Measurements from ENCODE around the gene FADS3. TPM values are rescaled to one million over a fixed set of nuclear protein-coding genes. Genes with fewer than 3 reads are reported as not detected.

FADS3 gene
- total and polyA plus RNA-seq, 2 donors (not counting 3 experiments of a cell fraction or from before 2014, with no cell fraction given): 216 to 346 TPM

DNA sequence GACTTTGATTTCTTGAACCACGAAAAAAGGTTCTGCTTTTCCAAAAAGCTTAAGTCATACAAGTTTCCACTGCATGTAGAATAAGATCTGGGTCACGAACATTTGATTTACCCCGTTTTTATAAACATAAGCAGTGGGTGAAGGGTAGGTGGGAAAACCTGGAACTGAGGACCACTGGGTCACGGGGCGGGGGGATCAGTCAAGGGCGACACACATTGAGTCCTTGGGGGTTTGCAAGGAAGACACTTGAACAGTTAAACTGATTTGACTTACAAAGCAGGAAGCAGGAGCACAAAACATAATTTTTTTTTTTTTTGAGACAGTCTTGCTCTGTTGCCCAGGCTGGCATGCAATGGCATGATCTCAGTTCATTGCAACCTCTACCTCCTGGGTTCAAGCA is 10.9 kb downstream of the FADS3 start:
- FAIRE-seq: no peak
- no peak overlapping the region for H3K4me3 ChIP-seq (replicated peaks in 1 of 3; ENCODE audit: insufficient read depth in 1 of 3, low read depth in 1 of 3, low read length in 3 of 3)

GRCh38 chr11:61880031-61880430 is 11.3 kb downstream of the FADS3 start:
- Histone ChIP-seq H3K9ac (replicated peaks; ENCODE audit: extremely low read depth, insufficient read depth, low read length) (no peak overlapping the region), H3K4me2 (ENCODE audit: insufficient read depth, low read length) (no peak overlapping the region), H3K27ac (ENCODE audit: insufficient read depth, low read depth, low read length) (no peak overlapping the region), H3K9me1 (replicated peaks; ENCODE audit: control insufficient read depth, extremely low read depth, insufficient read depth, low read length) (no peaks in the 10 kb centered on the region), H3K4me3 (replicated peaks in 1 of 3; ENCODE audit: insufficient read depth in 1 of 3, low read depth in 1 of 3, low read length in 3 of 3) (no peak overlapping the region), H2AFZ (ENCODE audit: low read depth, low read length) (no peak overlapping the region), H3K9me3 (replicated peaks; ENCODE audit: control insufficient read depth, insufficient read depth, low read length) (no peaks in the 10 kb centered on the region), H3K79me2 (ENCODE audit: control insufficient read depth, insufficient read depth, low read length) (peaks cover 38% of the 10 kb centered on the region), H3K36me3 (ENCODE audit: control insufficient read depth in 2 of 2, extremely low read depth in 1 of 2, insufficient read depth in 2 of 2, low read length in 2 of 2) (peaks cover 11 to 38% of the 10 kb centered on the region in 2 experiments), H4K20me1 (replicated peaks; ENCODE audit: control insufficient read depth, extremely low read depth, insufficient read depth, low read length) (no peaks in the 10 kb centered on the region), H3K4me1 (ENCODE audit: control insufficient read depth, extremely low read depth, insufficient read depth, low read length) (peaks cover 11% of the 10 kb centered on the region), H3K27me3 (ENCODE audit: control insufficient read depth in 2 of 2, insufficient read depth in 2 of 2, low read length in 2 of 2) (no peaks in the 10 kb centered on the region)
- BruUV-seq (replicated peaks): no TSS peak
- dilution Hi-C loops (cut with MboI; ENCODE audit: extremely low pct_ligation_motif_present, low sequenced_read_pairs): no loop called here
- POLR2A ChIA-PET: interaction anchor here (1.7 kb wide), 1 partner anchor 10 kb away, joined by 5 read pairs; no protein-coding TSS in a partner anchor
- intact Hi-C loops (cut with micrococcal nuclease): no loop called here
- no peak for FAIRE-seq
- TF ChIP-seq POLR2AphosphoS5 (IDR thresholded peaks at IDR 0.05; ENCODE audit: insufficient read depth, low read depth, low read length): no peak
- CTCF ChIA-PET: interaction anchor here (1.0 to 3.6 kb wide), 3 partner anchors 9 to 228 kb away, joined by 3 to 23 read pairs (median 7); no protein-coding TSS in a partner anchor
- DNase-seq (ENCODE audit: low read depth, low spot score): no peak

More for the DNA sequence above, 10.9 kb downstream of the FADS3 start:
- Histone ChIP-seq H3K9me3 (replicated peaks; ENCODE audit: control insufficient read depth, insufficient read depth, low read length) (no peaks in the 10 kb centered on the region), H3K9ac (replicated peaks; ENCODE audit: extremely low read depth, insufficient read depth, low read length) (no peak overlapping the region), H3K79me2 (ENCODE audit: control insufficient read depth, insufficient read depth, low read length) (peaks cover 42% of the 10 kb centered on the region), H3K27ac (ENCODE audit: insufficient read depth, low read depth, low read length) (no peak overlapping the region), H4K20me1 (replicated peaks; ENCODE audit: control insufficient read depth, extremely low read depth, insufficient read depth, low read length) (no peaks in the 10 kb centered on the region), H3K4me1 (ENCODE audit: control insufficient read depth, extremely low read depth, insufficient read depth, low read length) (peaks cover 10% of the 10 kb centered on the region), H2AFZ (ENCODE audit: low read depth, low read length) (no peak overlapping the region), H3K36me3 (ENCODE audit: control insufficient read depth in 2 of 2, extremely low read depth in 1 of 2, insufficient read depth in 2 of 2, low read length in 2 of 2) (peaks cover 11 to 38% of the 10 kb centered on the region in 2 experiments), H3K27me3 (ENCODE audit: control insufficient read depth in 2 of 2, insufficient read depth in 2 of 2, low read length in 2 of 2) (no peaks in the 10 kb centered on the region), H3K9me1 (replicated peaks; ENCODE audit: control insufficient read depth, extremely low read depth, insufficient read depth, low read length) (no peaks in the 10 kb centered on the region), H3K4me2 (ENCODE audit: insufficient read depth, low read length) (no peak overlapping the region)
- dilution Hi-C loops (cut with MboI; ENCODE audit: extremely low pct_ligation_motif_present, low sequenced_read_pairs): no loop called here
- TF ChIP-seq POLR2AphosphoS5 (IDR thresholded peaks at IDR 0.05; ENCODE audit: insufficient read depth, low read depth, low read length): no peak
- no peak for TF ChIP-seq FOS (IDR thresholded peaks at IDR 0.05; ENCODE audit: borderline replicate concordance, insufficient read depth, low read length)
- TF ChIP-seq EZH2 (IDR thresholded peaks at IDR 0.05; ENCODE audit: borderline replicate concordance, low read depth, low read length, severe bottlenecking): no peak
- no peak for TF ChIP-seq GATA2 (IDR thresholded peaks at IDR 0.05; ENCODE audit: insufficient read depth, insufficient read length, low read depth, low read length)
- TF ChIP-seq JUN (IDR thresholded peaks at IDR 0.05; ENCODE audit: borderline replicate concordance, insufficient read depth, insufficient read length, low read depth): no peak
- intact Hi-C loops (cut with micrococcal nuclease): no loop called here
- BruUV-seq (replicated peaks): no TSS peak
- DNase-seq (ENCODE audit: low read depth, low spot score): no peak
- ChIA-PET CTCF (interaction anchor here (1.0 to 3.6 kb wide), 4 partner anchors 9 to 83 kb away, joined by 3 to 23 read pairs (median 5); no protein-coding TSS in a partner anchor), POLR2A (interaction anchor here (1.7 kb wide), 1 partner anchor 10 kb away, joined by 5 read pairs; no protein-coding TSS in a partner anchor)
